Thoracic aorta endothelial cell (primary cell): ENCODE measurements around the gene SOD3. TPM values are rescaled to one million over a fixed set of nuclear protein-coding genes. Genes with fewer than 3 reads are reported as not detected.

Experiments
- small RNA-seq: library from RNA; depleted of rRNA; stranded (forward); fragments of <200 nt; gene quantifications from one replicate; pipeline ENCODE3, GENCODE V24; 2012
- total RNA-seq: library from RNA; depleted of rRNA; stranded (reverse); fragments of >200 nt; gene quantifications from 2 replicates; pipeline ENCODE4 v1.2.3, GENCODE V29; 2012

The SOD3 gene
- not detected in 2 replicates for total RNA-seq

GRCh38 chr4:24794916-24795665 is at the start of gene SOD3:
Gene SOD3, plus strand, starts transcription at chr4:24795573. Its CDS starts 3,949 bp downstream, at chr4:24799522.

Small RNA genes within 50 kb of the gene (small RNA-seq; reads per million reads assigned to genes)
- not detected for gene AC006390.1

Other genes with a start within 250 kb of the SOD3 start
- 295 and 302 TPM in 2 replicates for gene DHX15, start 211.0 kb upstream of the SOD3 start, total RNA-seq
- 8.6 and 10.8 TPM in 2 replicates for gene CCDC149, start 117.5 kb downstream of the SOD3 start, total RNA-seq
- gene LGI2, start 235.4 kb downstream of the SOD3 start, total RNA-seq, result under 0.01 and 0.14 TPM in 2 replicates